Endodermal cell (in vitro differentiated cells): ENCODE data around the gene VPS13D. TPM values are rescaled to one million over a fixed set of nuclear protein-coding genes. Genes with fewer than 3 reads are reported as not detected.

Source experiments
- DNase-seq: peaks from one replicate; pipeline ENCODE4 v3.0.0-alpha.2; 2017
- H3K27ac ChIP-seq: 2 replicates; pipeline ENCODE4 v1.5.1; 2013; ENCODE audit warnings: mild to moderate bottlenecking, low read depth, low read length, moderate library complexity
- H3K27me3 ChIP-seq: 2 replicates; pipeline ENCODE4 v1.6.1; 2013; ENCODE audit warnings: mild to moderate bottlenecking, low read length, moderate library complexity; ENCODE audit not compliant: insufficient read depth, control insufficient read depth, poor library complexity, severe bottlenecking
- H3K36me3 ChIP-seq: 2 replicates; pipeline ENCODE4 v1.7.0; 2013; ENCODE audit warnings: mild to moderate bottlenecking, low read length, moderate library complexity; ENCODE audit not compliant: control insufficient read depth, insufficient read depth
- H3K4me1 ChIP-seq: one replicate; pipeline ENCODE4 v1.7.0; 2013; ENCODE audit warnings: low read length; ENCODE audit not compliant: control insufficient read depth, insufficient read depth
- H3K4me3 ChIP-seq: 2 replicates; pipeline ENCODE4 v1.5.1; 2013; ENCODE audit warnings: mild to moderate bottlenecking, low read length, moderate library complexity
- H3K9ac ChIP-seq: 2 replicates; pipeline ENCODE4 v1.6.1; 2013; ENCODE audit warnings: mild to moderate bottlenecking, low read length, moderate library complexity; ENCODE audit not compliant: poor library complexity, severe bottlenecking; ENCODE audit errors: extremely low read depth
- H3K9me3 ChIP-seq: 2 replicates; pipeline ENCODE4 v1.6.1; 2013; ENCODE audit warnings: mild to moderate bottlenecking, low read length, moderate library complexity; ENCODE audit not compliant: control insufficient read depth
- H3K27ac Mint-ChIP-seq: 2 replicates; pipeline ENCODE4 v1.8.0; 2020; ENCODE audit warnings: mixed read lengths
- H3K27me3 Mint-ChIP-seq: 2 replicates; pipeline ENCODE4 v1.8.0; 2021; ENCODE audit warnings: mild to moderate bottlenecking, mixed read lengths; ENCODE audit not compliant: insufficient read depth
- H3K36me3 Mint-ChIP-seq: 2 replicates; pipeline ENCODE4 v1.8.0; 2020; ENCODE audit warnings: low read depth, mixed read lengths
- H3K4me1 Mint-ChIP-seq: 2 replicates; pipeline ENCODE4 v1.8.0; 2020; ENCODE audit warnings: mixed read lengths
- H3K4me3 Mint-ChIP-seq: 2 replicates; pipeline ENCODE4 v1.8.0; 2020; ENCODE audit warnings: mild to moderate bottlenecking, moderate library complexity, mixed read lengths
- H3K9me3 Mint-ChIP-seq: 2 replicates; pipeline ENCODE4 v1.8.0; 2020; ENCODE audit warnings: mild to moderate bottlenecking, mixed read lengths
- CTCF ChIP-seq: fragments of 200-600 bp; sonication (generic); conservative IDR thresholded peaks from 2 replicates; pipeline ENCODE4 v1.5.0; 2021; ENCODE audit warnings: antibody characterized with exemption, mild to moderate bottlenecking
- WGBS, 2 experiments: methylation state at CpG; one replicate each; pipeline versions ENCODE4 v1.1.5 to v1.1.7; 2013; ENCODE audit warnings: missing lambda C conversion rate in 2 of 2, mixed read lengths in 1 of 2; ENCODE audit not compliant: insufficient coverage in 1 of 2, insufficient read length in 1 of 2; 5-methylcytosine and 5-hydroxymethylcytosine counted together
- total RNA-seq, 2 donors: library from RNA; stranded (reverse); fragmentation: NEBNext Ultra II Directional in 1 of 2; extraction: Animal tissue kit (Norgen Biotek cat#: 25700) in 1 of 2; gene quantifications; 2 replicates in 1 of 2; 3 replicates in 1 of 2; pipeline ENCODE4 v1.2.1, GENCODE V29; 2021

VPS13D gene
- total RNA-seq, 2 donors from 2014 or later: 32.5 to 36.7 TPM

GRCh38 chr1:12186679-12186985 is 43.2 kb upstream of the VPS13D start:
- Histone ChIP-seq H3K27me3 (no peaks in the 10 kb centered on the region), H3K36me3 (no peaks in the 10 kb centered on the region), H3K9me3 (no peaks in the 10 kb centered on the region), H3K27ac (no peak overlapping the region), H3K9ac (no peak overlapping the region), H3K4me1 (no peaks in the 10 kb centered on the region), H3K4me3 (no peak overlapping the region)
- H3K27ac Mint-ChIP-seq: no peak overlapping the region
- H3K9me3 Mint-ChIP-seq: no peaks in the 10 kb centered on the region
- peaks cover 4% of the 10 kb centered on the region for H3K27me3 Mint-ChIP-seq
- H3K4me1 Mint-ChIP-seq: peaks cover 7% of the 10 kb centered on the region
- 93 to 97% methylated on average over 3 to 4 of the region's 4 CpGs for WGBS, 2 experiments
- DNase-seq: no peak
- H3K4me3 Mint-ChIP-seq: no peak overlapping the region
- TF ChIP-seq CTCF: no peak
- H3K36me3 Mint-ChIP-seq: no peaks in the 10 kb centered on the region

- H3K27me3 Mint-ChIP-seq: no peaks in the 10 kb centered on the region
- peaks cover 7% of the 10 kb centered on the region for H3K4me1 Mint-ChIP-seq
- Histone ChIP-seq H3K36me3 (no peaks in the 10 kb centered on the region), H3K9me3 (no peaks in the 10 kb centered on the region), H3K27me3 (no peaks in the 10 kb centered on the region), H3K9ac (no peak overlapping the region), H3K27ac (no peak overlapping the region), H3K4me1 (no peaks in the 10 kb centered on the region), H3K4me3 (no peak overlapping the region)
- no peak for TF ChIP-seq CTCF
- no peaks in the 10 kb centered on the region for H3K9me3 Mint-ChIP-seq
- H3K36me3 Mint-ChIP-seq: no peaks in the 10 kb centered on the region
- H3K27ac Mint-ChIP-seq: no peak overlapping the region
- no peak for DNase-seq
- 42 to 51% methylated on average over 3 of the region's 3 CpGs for WGBS, 2 experiments
- H3K4me3 Mint-ChIP-seq: no peak overlapping the region
Measured at GRCh38 chr1:12188115-12188514, 41.7 kb upstream of the VPS13D start.

- H3K9me3 ChIP-seq: no peaks in the 10 kb centered on the region
- DNase-seq: no peak
- no peak overlapping the region for H3K27ac ChIP-seq
- H3K27me3 Mint-ChIP-seq: no peaks in the 10 kb centered on the region
- no peak overlapping the region for H3K9ac ChIP-seq
- WGBS, 2 experiments: 89 to 91% methylated on average over 10 to 13 of the region's 13 CpGs
- no peaks in the 10 kb centered on the region for H3K36me3 Mint-ChIP-seq
- H3K4me1 Mint-ChIP-seq: peaks cover 5% of the 10 kb centered on the region
- no peak for TF ChIP-seq CTCF
- H3K4me3 Mint-ChIP-seq: no peak overlapping the region
- no peaks in the 10 kb centered on the region for H3K9me3 Mint-ChIP-seq
- no peaks in the 10 kb centered on the region for H3K27me3 ChIP-seq
- no peak overlapping the region for H3K4me3 ChIP-seq
- no peak overlapping the region for H3K27ac Mint-ChIP-seq
- no peaks in the 10 kb centered on the region for H3K36me3 ChIP-seq
- no peaks in the 10 kb centered on the region for H3K4me1 ChIP-seq
Measured at GRCh38 chr1:12188657-12189327, 41.0 kb upstream of the VPS13D start.
